HepG2 (cell line): ENCODE measurements around the gene HELZ2. TPM values are rescaled to one million over a fixed set of nuclear protein-coding genes. Genes with fewer than 3 reads are reported as not detected.

ENCODE experiments used
- DNMT3B ChIP-seq: conservative IDR thresholded peaks from 2 replicates; pipeline ENCODE4 v1.6.1; 2016; ENCODE audit warnings: missing biosample characterization, control low read depth
- GATA4 ChIP-seq: sonication (generic); IDR thresholded peaks from 2 replicates; pipeline ENCODE4 v1.6.1; 2016; ENCODE audit warnings: antibody characterized with exemption, low read depth, borderline replicate concordance
- GPBP1L1 ChIP-seq: sonication (generic); formaldehyde crosslinking; IDR thresholded peaks from 2 replicates; pipeline ENCODE4 v1.5.0; 2020; ENCODE audit warnings: mild to moderate bottlenecking, missing genetic modification reagents
- RBFOX2 ChIP-seq: fragments of 200-400 bp; formaldehyde crosslinking; IDR thresholded peaks from 2 replicates; pipeline ENCODE4 v1.6.1; 2017; ENCODE audit warnings: low read depth, mild to moderate bottlenecking, low read length
- RFXANK ChIP-seq: IDR thresholded peaks from 2 replicates; pipeline ENCODE4 v1.6.1; 2016
- SMC3 ChIP-seq: IDR thresholded peaks from 2 replicates; pipeline ENCODE4 v1.6.1; 2011; ENCODE audit warnings: low read length, improper control_type of control experiment
- SP4 ChIP-seq: sonication (generic); formaldehyde crosslinking; IDR thresholded peaks from 2 replicates; pipeline ENCODE4 v1.8.1; 2023; ENCODE audit warnings: mild to moderate bottlenecking, missing genetic modification reagents
- ZBTB40 ChIP-seq, 2 experiments: fragments of 450-650 bp in 1 of 2; sonication (generic) in 1 of 2; formaldehyde crosslinking in 1 of 2; IDR thresholded peaks; 2 replicates each; pipeline versions ENCODE4 v1.6.1 to v1.8.0; 2016 to 2022; ENCODE audit warnings: antibody characterized with exemption in 1 of 2, mild to moderate bottlenecking in 1 of 2, missing genetic modification reagents in 1 of 2
- ZNF225 ChIP-seq: sonication (generic); formaldehyde crosslinking; IDR thresholded peaks from 2 replicates; pipeline ENCODE4 v1.4.0; 2020; ENCODE audit warnings: mild to moderate bottlenecking, missing genetic modification reagents
- ZNF296 ChIP-seq: sonication (generic); formaldehyde crosslinking; conservative IDR thresholded peaks from 2 replicates; pipeline ENCODE4 v1.5.0; 2020; ENCODE audit warnings: mild to moderate bottlenecking, missing genetic modification reagents
- ZNF3 ChIP-seq: IDR thresholded peaks from 2 replicates; pipeline ENCODE4 v1.7.0; 2017; ENCODE audit warnings: inconsistent platforms
- ZNF513 ChIP-seq: sonication (generic); formaldehyde crosslinking; conservative IDR thresholded peaks from 2 replicates; pipeline ENCODE4 v1.5.0; 2020; ENCODE audit warnings: missing genetic modification reagents
- ZNF687 ChIP-seq: sonication (generic); formaldehyde crosslinking; IDR thresholded peaks from 2 replicates; pipeline ENCODE4 v1.5.1; 2020; ENCODE audit warnings: mild to moderate bottlenecking, missing genetic modification reagents, moderate library complexity
- polyA plus RNA-seq, 8 experiments: library from polyadenylated mRNA; depleted of rRNA in 3 of 8; stranded (reverse) in 7 of 8; unstranded in 1 of 8; fragments of >200 nt; fragmentation: Illumina TruSeq in 4 of 8; extraction: Trizol in 4 of 8; gene quantifications; 2 replicates each; pipeline versions ENCODE4 v1.2.1 to v1.2.3, GENCODE V29; 2011 to 2016; ENCODE audit warnings: low read depth in 4 of 8, missing spikeins in 1 of 8, mixed read lengths in 1 of 8; ENCODE audit not compliant: insufficient read depth in 1 of 8
- total RNA-seq, 5 experiments: library from RNA; depleted of rRNA; stranded (reverse); fragments of >200 nt; fragmentation: Illumina TruSeq; extraction: Trizol; gene quantifications; 2 replicates each; pipeline ENCODE4 v1.2.3, GENCODE V29; 2016; ENCODE audit warnings: low read depth in 1 of 5

HELZ2 gene
- total and polyA plus RNA-seq, 2 of the 13 experiments (the other 11 are each of a cell fraction or from before 2014, with no cell fraction given), result 9.6 to 10.1 TPM

GRCh38 chr20:63574156-63574828 is at the start of gene HELZ2 (continued):
- no peak for TF ChIP-seq ZBTB40 (IDR thresholded peaks at IDR 0.05)
- TF ChIP-seq ZBTB40 (CRISPR knock-in tag; IDR thresholded peaks at IDR 0.05), result no peak
- TF ChIP-seq GPBP1L1 (CRISPR knock-in tag), result no peak
- 0 out of 2 replicates have a peak, but pooled peaks have one; percentile 57 for TF ChIP-seq ZNF513 (CRISPR knock-in tag)
- no peak for TF ChIP-seq DNMT3B
- peak; percentile 65; the same call in 1 of the 2 replicates for TF ChIP-seq RBFOX2
- TF ChIP-seq RFXANK (CRISPR knock-in tag), result no peak
- peak; percentile 89 for TF ChIP-seq ZNF296 (CRISPR knock-in tag)
- TF ChIP-seq ZNF687, result peak; percentile 45
- TF ChIP-seq ZNF3 (CRISPR knock-in tag), result no peak; the same call in 1 of the 2 replicates
- no peak for TF ChIP-seq SMC3
- peak; percentile 84 for TF ChIP-seq ZNF225 (CRISPR knock-in tag)
- TF ChIP-seq SP4, result no peak; the same call in 1 of the 2 replicates
- no peak for TF ChIP-seq GATA4
